Pancreas (tissue), 10 donors: ENCODE results near the gene SPATA17. TPM values are rescaled to one million over a fixed set of nuclear protein-coding genes. Genes with fewer than 3 reads are reported as not detected.
"Not testable (repeated sequence)": the region's sequence is repeated elsewhere in the genome, so short reads cannot be mapped to it uniquely, and the experiment has no call there.

Source experiments
- ATAC-seq, 4 donors: fragments of 200-7000 bp; cut with Tn5 transposase; one replicate each; pipeline versions ENCODE4 v1.8.0 to v1.9.1; 2020; ENCODE audit warnings: mild to moderate bottlenecking in 4 of 4, moderate library complexity in 4 of 4
- DNase-seq, 6 donors: peaks; one replicate each; pipeline ENCODE4 v3.0.0-alpha.2; 2020
- FAIRE-seq: peaks from 2 replicates; lab custom pipeline; 2012; peaks lifted over from hg19 to GRCh38; lab: Jason Lieb, UNC
- H3K27ac ChIP-seq, 4 donors: fragments of 200-600 bp; sonication (generic); 1 replicate in 3 of 4; 2 replicates in 1 of 4; pipeline versions ENCODE4 v1.5.0 to v1.8.0; 2020
- H3K27me3 ChIP-seq, 4 donors: fragments of 200-600 bp; one replicate each; pipeline ENCODE4 v1.8.0; 2021
- H3K36me3 ChIP-seq, 3 donors: fragments of 200-600 bp; sonication (generic) in 1 of 3; one replicate each; pipeline versions ENCODE4 v1.5.0 to v1.8.0; 2020 to 2021
- H3K4me1 ChIP-seq, 3 donors: fragments of 200-600 bp; one replicate each; pipeline ENCODE4 v1.8.0; 2021
- H3K4me3 ChIP-seq, 4 donors: fragments of 200-600 bp; sonication (generic) in 2 of 4; one replicate each; pipeline versions ENCODE4 v1.5.0 to v1.8.0; 2020 to 2021
- H3K9me3 ChIP-seq, 4 donors: fragments of 200-600 bp; one replicate each; pipeline ENCODE4 v1.8.0; 2021
- WGBS, 2 donors: extraction: QIAGEN DNeasy Blood & Tissue Kit; methylation state at CpG; one replicate each; pipeline ENCODE4 v1.1.7; 2013; 5-methylcytosine and 5-hydroxymethylcytosine counted together
- intact Hi-C, 3 donors: fragments of 100-400 bp; cut with DNase I; formaldehyde crosslinking; loops; one replicate each; pipeline versions ENCODE4 v1.11.1 to v1.14.2; 2022
- polyA plus RNA-seq, 2 donors: library from polyadenylated mRNA; stranded (reverse); fragments of 200-250 nt; gene quantifications; one replicate each; pipeline ENCODE4 v1.2.3, GENCODE V29; 2013
- total RNA-seq, 6 donors: library from RNA; stranded (reverse); fragmentation: NEBNext Ultra II Directional in 4 of 6; extraction: Animal tissue kit (Norgen Biotek cat#: 25700) in 4 of 6; gene quantifications; one replicate each; pipeline versions ENCODE4 v1.2.1 to v1.2.4, GENCODE V29; 2021 to 2023
- TF ChIP-seq, protein P1 (sequence below), 4 donors: fragments of 200-600 bp; sonication (generic) in 3 of 4; IDR thresholded peaks; one replicate each; pipeline versions ENCODE4 v1.5.0 to v1.8.0; 2021; ENCODE audit warnings: antibody characterized with exemption in 4 of 4
- donor health status: healthy with polysubstance abuse.
- donor health status: DM: no; HTN: no; CAD: no; lungs with moderate emphysema.
- donor health status: DM: no; HTN: no; CAD: no.
- donor health status: control.
- donor health status: control.
- donor health status: Bipolar disorder and iron deficiency.
- donor health status: DM: yes; HTN: yes; CAD: no.
- donor health status: DM: no; HTN: no; CAD: no.
- donor health status: DM: no; HTN: no; CAD: no.
- donor health status: DM: yes; HTN: yes; CAD: no.

SPATA17 gene
- 1 to 10 TPM in 1 of 6 donors, under 1 TPM in 5; 0.16 to 1.0 (median 0.53) TPM for total RNA-seq
- polyA plus RNA-seq, result under 1 TPM; 0.34 to 0.85 TPM

DNA sequence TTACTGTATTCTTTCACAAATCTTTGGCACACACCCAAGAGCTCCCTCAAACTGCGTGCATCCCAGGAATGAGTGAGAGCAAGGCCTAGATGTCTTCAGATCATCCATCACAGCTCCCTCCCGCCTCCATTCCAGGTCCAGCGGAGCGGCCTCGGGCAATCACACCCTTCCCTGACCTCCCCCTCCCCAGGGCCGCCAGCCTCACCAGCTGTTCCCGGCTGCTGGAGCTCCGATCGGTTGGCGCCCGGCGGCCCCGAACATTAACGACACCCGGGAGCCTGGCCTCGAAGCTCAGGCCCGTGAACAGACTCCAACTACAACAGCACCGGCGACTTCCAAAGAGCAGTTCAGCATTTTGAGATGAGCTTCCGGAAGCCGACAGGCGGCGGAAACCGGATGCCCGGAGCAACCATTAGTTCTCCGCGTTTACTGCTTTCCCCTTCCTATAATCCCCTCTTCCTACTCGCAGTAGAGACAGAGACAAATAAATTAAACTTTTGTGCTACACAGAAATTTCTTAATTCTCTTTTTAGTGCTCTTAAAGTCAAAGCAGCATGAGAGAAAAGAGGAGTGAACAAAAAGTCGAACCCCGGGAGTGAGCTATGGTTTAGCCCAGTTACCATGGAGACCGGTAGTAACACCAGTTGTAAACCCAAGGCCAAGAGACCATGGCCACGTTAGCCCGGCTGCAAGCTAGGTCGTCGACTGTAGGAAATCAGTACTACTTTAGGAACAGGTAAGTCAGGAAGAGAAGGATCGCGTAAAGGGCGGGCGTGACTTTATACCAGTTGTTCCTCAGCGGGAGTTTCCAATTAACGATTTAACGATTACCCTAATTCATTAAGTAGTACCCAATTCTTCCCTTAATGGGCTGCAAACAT is at the start of gene SPATA17, which contains the start of gene GPATCH2:
Gene SPATA17 (plus strand): TSS at position 634 of the 881 bp plus-strand sequence. CDS start 35 bp downstream, at position 669.
Gene GPATCH2 (minus strand): TSS at position 380 of the 881 bp plus-strand sequence. CDS start 119 bp downstream, at position 261.
- Histone ChIP-seq H3K4me3 (peak within 1 kb of the TSS; percentile 60 to 88 (median 82)), H3K27me3 (no peaks in the 10 kb centered on the region), H3K36me3 (no peaks in the 10 kb centered on the region), H3K27ac (peak within 1 kb of the TSS; percentile 69 to 97 (median 90)), H3K4me1 (peaks cover 0 to 25% (median 21%) of the 10 kb centered on the region in 3 donors), H3K9me3 (no peaks in the 10 kb centered on the region)
- ATAC-seq (peak; percentile 96 to 98 (median 98)), DNase-seq (peak; percentile 75 to 84 (median 78)), FAIRE-seq (peak; percentile 37)
- TF ChIP-seq, protein P1, sequence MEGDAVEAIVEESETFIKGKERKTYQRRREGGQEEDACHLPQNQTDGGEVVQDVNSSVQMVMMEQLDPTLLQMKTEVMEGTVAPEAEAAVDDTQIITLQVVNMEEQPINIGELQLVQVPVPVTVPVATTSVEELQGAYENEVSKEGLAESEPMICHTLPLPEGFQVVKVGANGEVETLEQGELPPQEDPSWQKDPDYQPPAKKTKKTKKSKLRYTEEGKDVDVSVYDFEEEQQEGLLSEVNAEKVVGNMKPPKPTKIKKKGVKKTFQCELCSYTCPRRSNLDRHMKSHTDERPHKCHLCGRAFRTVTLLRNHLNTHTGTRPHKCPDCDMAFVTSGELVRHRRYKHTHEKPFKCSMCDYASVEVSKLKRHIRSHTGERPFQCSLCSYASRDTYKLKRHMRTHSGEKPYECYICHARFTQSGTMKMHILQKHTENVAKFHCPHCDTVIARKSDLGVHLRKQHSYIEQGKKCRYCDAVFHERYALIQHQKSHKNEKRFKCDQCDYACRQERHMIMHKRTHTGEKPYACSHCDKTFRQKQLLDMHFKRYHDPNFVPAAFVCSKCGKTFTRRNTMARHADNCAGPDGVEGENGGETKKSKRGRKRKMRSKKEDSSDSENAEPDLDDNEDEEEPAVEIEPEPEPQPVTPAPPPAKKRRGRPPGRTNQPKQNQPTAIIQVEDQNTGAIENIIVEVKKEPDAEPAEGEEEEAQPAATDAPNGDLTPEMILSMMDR (IDR thresholded peaks at IDR 0.05), result peak in 1 of 4 donors; percentile 31
- WGBS, 2 donors, result 1% methylated on average over 42 of the region's 42 CpGs
- intact Hi-C loops, result no loop called here

DNA sequence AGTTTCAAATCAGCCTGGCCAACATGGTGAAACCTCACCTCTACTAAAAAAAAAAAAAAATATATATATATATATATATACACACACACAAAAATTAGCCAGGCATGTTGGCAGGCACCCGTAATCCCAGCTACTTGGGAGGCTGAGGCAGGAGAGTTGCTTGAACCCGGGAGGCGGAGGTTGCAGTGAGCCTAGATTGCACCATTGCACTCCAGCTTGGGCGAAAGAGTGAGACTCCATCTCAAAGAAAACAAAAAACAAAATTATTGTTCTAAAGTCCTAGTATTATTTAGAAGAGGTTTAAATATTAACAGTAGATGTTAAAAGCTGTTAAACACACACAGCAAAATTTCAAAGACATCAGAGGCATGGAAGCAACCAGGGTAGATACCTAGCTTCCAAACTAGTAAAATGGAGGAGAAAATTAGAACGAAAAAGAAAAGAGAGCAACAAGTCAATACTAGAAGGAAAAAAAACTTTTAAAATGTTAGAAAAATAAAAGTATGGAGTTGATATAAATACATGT is 46.8 kb upstream of the SPATA17 start:
- ATAC-seq, intact Hi-C loops, H3K27ac ChIP-seq, H3K4me3 ChIP-seq, H3K9me3 ChIP-seq, DNase-seq, FAIRE-seq, H3K4me1 ChIP-seq, H3K27me3 ChIP-seq, H3K36me3 ChIP-seq: not testable (repeated sequence)
- 96 to 98% methylated on average over 5 of the region's 5 CpGs for WGBS, 2 donors

DNA sequence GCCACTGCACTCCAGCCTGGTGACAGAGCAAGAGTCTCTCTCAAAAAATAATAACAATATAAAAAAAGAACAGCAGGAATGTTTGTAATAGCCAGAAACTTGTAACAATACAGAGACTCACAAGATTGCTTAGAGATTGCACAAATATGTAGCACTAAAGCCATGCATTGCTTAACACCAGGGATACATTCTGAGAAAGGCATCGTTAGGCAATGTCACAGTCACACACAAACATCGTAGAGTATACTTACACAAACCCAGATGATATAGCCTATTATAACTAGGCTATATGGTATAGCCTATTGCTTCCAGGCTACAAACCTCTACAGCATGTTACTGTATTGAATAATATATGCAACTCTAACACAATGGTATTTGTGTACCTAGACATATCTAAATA is 45.6 kb upstream of the SPATA17 start:
- intact Hi-C loops, result no loop called here
- TF ChIP-seq, protein P1 (IDR thresholded peaks at IDR 0.05), result no peak
- Histone ChIP-seq H3K4me1 (no peaks in the 10 kb centered on the region), H3K27me3 (no peaks in the 10 kb centered on the region), H3K9me3 (no peaks in the 10 kb centered on the region), H3K4me3 (no peak overlapping the region), H3K36me3 (no peaks in the 10 kb centered on the region), H3K27ac (no peak overlapping the region)
- FAIRE-seq (no peak), DNase-seq (no peak), ATAC-seq (no peak)
- 95% methylated on average over 2 of the region's 2 CpGs for WGBS, 2 donors

DNA sequence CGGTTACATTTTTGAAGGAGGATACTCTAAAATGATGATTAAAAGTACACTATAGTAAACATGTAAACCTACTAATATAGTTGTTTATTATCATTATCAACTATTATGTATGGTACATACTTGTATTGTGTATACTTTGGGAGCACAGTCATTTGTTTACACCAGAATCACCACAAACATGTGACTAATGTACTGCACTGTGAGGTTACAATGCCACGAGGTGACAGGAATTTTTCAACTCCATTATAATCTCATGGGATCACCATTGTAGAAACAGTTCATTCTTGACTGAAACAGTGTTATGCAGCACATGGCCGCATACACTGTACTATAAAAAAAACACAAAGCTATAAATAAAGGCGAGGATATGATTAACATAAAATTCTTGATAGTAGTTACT is 44.6 kb upstream of the SPATA17 start:
- H3K4me1 ChIP-seq, result no peaks in the 10 kb centered on the region
- intact Hi-C loops, result no loop called here
- H3K36me3 ChIP-seq, result no peaks in the 10 kb centered on the region
- WGBS, 2 donors, result 81 to 84% methylated on average over 4 of the region's 4 CpGs
- no peak overlapping the region for H3K4me3 ChIP-seq
- no peak for ATAC-seq
- DNase-seq, result no peak
- no peak for FAIRE-seq
- H3K27ac ChIP-seq, result no peak overlapping the region
- H3K27me3 ChIP-seq, result no peaks in the 10 kb centered on the region
- H3K9me3 ChIP-seq, result no peaks in the 10 kb centered on the region
- TF ChIP-seq, protein P1 (IDR thresholded peaks at IDR 0.05), result no peak

GRCh38 chr1:217590598-217590997 is 40.5 kb upstream of the SPATA17 start:
- 60 to 66% methylated on average over 2 of the region's 2 CpGs for WGBS, 2 donors
- Histone ChIP-seq H3K27ac (no peak overlapping the region), H3K36me3 (no peaks in the 10 kb centered on the region), H3K9me3 (no peaks in the 10 kb centered on the region), H3K4me1 (no peaks in the 10 kb centered on the region), H3K27me3 (no peaks in the 10 kb centered on the region), H3K4me3 (no peak overlapping the region)
- intact Hi-C loops, result no loop called here
- no peak for DNase-seq
- FAIRE-seq, result no peak
- ATAC-seq, result no peak
- TF ChIP-seq, protein P1 (IDR thresholded peaks at IDR 0.05), result no peak
